Activated T-helper 2 cell treated with anti-CD3 and anti-CD28 coated beads, Interferon-gamma antibody, Interleukin-2, Interleukin-4, amounts not matched to agents 10 μg/mL and 5 μg/mL and 100 μg/mL, durations not matched to agents 14 hours and 24 hours and 36 hours (primary cell): ENCODE measurements around the gene TRIM8. TPM values are rescaled to one million over a fixed set of nuclear protein-coding genes. Genes with fewer than 3 reads are reported as not detected.

Experiments
- DNase-seq: peaks from one replicate; pipeline ENCODE4 v3.0.0; 2021; ENCODE audit warnings: low spot score
- H3K27ac Mint-ChIP-seq: one replicate; pipeline ENCODE4 v1.8.0; 2021; ENCODE audit warnings: mixed read lengths
- H3K27me3 Mint-ChIP-seq: one replicate; pipeline ENCODE4 v1.8.0; 2021; ENCODE audit warnings: low read depth, mixed read lengths
- H3K36me3 Mint-ChIP-seq: one replicate; pipeline ENCODE4 v1.8.0; 2021; ENCODE audit warnings: low read depth, mixed read lengths
- H3K4me1 Mint-ChIP-seq: one replicate; pipeline ENCODE4 v1.8.0; 2021; ENCODE audit warnings: low read depth, mixed read lengths
- H3K4me3 Mint-ChIP-seq: one replicate; pipeline ENCODE4 v1.8.0; 2021; ENCODE audit warnings: low read depth, mild to moderate bottlenecking, moderate library complexity, mixed read lengths
- H3K9me3 Mint-ChIP-seq: one replicate; pipeline ENCODE4 v1.8.0; 2021; ENCODE audit warnings: mixed read lengths
- intact Hi-C: fragments of 100-400 bp; cut with micrococcal nuclease; formaldehyde crosslinking; loops from one replicate; pipeline ENCODE4 v1.15.1; 2023
- total RNA-seq: library from RNA; stranded (reverse); gene quantifications from 2 replicates; pipeline ENCODE4 v1.2.3, GENCODE V29; 2022

The TRIM8 gene
- total RNA-seq, 1 donor from 2014 or later, result 82.9 TPM

- Mint-ChIP-seq H3K27me3 (no peaks in the 10 kb centered on the region), H3K36me3 (peaks cover 73% of the 10 kb centered on the region), H3K4me1 (peaks cover 69% of the 10 kb centered on the region), H3K9me3 (no peaks in the 10 kb centered on the region), H3K4me3 (peak overlapping the region; percentile 27), H3K27ac (peak overlapping the region; percentile 75)
- intact Hi-C loops, result loop anchor here (5.0 to 10.0 kb wide), 3 partner anchors 267 to 835 kb away; partner anchors contain the start of genes CNNM2, OGA and PPRC1
- DNase-seq, result no peak
Measured at GRCh38 chr10:102649797-102650654, 5.7 kb downstream of the TRIM8 start.

DNA sequence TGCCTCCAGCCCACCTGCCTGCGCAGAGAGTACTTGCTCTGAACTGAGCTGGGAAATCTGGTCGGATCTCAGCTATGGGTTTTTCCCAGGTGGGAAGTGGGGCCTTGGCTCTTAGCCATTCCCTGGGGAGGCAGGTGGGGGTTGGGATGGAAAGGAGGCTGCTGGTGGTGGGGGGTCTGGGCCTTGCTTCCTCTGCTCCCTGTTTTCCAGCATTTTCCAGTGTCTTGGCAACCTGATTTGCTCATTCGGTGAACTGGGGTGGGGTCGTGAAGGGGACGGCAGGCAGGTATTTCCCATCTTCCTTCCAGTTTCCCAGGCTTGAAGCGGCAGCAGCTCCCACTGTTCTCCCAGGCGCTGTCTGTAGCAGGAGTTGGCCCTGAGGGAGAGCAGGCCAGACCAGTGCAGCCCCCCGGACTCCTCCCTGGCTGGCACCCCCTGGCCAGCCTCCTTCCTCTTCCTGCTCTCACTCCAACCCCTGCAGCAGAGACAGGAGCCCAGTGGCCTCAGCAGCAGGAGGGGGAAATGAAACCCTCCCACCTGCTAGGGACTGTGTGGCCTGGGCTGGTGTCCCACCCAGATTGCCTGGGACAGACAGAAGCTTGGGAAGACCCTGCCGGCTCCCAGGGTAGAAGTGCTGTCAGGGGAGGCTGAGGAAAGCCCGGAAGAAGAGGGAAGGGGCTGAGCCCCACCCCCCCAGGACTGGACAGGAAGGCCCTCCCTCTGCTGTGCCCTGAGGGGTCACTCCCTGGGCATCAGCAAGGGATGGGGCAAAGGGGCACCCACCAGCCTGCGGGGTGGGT is 6.6 kb downstream of the TRIM8 start:
- Mint-ChIP-seq H3K27me3 (no peaks in the 10 kb centered on the region), H3K9me3 (no peaks in the 10 kb centered on the region), H3K4me1 (peaks cover 70% of the 10 kb centered on the region), H3K36me3 (peaks cover 73% of the 10 kb centered on the region), H3K27ac (peak overlapping the region; percentile 75), H3K4me3 (peak overlapping the region; percentile 63)
- intact Hi-C loops, result no loop called here
- no peak for DNase-seq

DNA sequence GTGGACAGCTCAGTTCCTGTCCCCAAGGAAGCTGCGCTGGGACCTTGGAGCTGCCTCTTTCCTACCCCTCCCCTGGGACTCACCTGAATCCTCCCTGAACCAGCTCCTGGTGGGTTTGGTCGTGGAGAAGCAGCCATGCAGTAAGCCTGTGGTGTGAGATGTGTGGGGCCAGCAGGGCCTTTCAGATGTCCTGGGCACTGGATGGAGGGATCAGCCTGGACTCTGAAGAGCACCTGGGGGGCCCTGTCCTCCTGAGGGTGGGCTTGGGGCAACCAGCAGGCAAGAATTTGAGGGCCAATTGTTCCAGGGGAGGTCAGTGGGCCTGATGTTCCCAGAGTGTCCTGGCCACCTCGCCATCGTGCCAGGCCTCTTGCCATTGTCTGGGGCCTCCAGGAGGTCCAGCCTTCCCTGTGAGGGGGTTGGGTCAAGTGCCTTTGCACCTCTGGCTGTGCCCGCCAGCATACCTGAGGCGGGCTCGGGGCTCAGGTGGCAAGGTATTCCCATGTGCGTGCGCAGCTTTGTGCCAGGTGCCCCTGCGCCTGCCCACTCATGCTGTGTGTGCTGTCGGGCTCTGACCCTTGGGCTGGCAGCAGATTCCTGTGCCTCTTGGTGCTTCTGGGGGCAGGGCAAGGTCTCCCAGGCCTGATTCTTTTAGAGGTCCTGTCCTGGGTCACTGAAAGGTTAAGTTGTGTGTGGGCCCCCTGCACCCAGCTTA is 7.3 kb downstream of the TRIM8 start:
- H3K27ac Mint-ChIP-seq, result peak overlapping the region; percentile 75
- no peaks in the 10 kb centered on the region for H3K9me3 Mint-ChIP-seq
- no peaks in the 10 kb centered on the region for H3K27me3 Mint-ChIP-seq
- peaks cover 63% of the 10 kb centered on the region for H3K4me1 Mint-ChIP-seq
- intact Hi-C loops, result no loop called here
- H3K4me3 Mint-ChIP-seq, result peak overlapping the region; percentile 63
- DNase-seq, result no peak
- H3K36me3 Mint-ChIP-seq, result peaks cover 73% of the 10 kb centered on the region

DNA sequence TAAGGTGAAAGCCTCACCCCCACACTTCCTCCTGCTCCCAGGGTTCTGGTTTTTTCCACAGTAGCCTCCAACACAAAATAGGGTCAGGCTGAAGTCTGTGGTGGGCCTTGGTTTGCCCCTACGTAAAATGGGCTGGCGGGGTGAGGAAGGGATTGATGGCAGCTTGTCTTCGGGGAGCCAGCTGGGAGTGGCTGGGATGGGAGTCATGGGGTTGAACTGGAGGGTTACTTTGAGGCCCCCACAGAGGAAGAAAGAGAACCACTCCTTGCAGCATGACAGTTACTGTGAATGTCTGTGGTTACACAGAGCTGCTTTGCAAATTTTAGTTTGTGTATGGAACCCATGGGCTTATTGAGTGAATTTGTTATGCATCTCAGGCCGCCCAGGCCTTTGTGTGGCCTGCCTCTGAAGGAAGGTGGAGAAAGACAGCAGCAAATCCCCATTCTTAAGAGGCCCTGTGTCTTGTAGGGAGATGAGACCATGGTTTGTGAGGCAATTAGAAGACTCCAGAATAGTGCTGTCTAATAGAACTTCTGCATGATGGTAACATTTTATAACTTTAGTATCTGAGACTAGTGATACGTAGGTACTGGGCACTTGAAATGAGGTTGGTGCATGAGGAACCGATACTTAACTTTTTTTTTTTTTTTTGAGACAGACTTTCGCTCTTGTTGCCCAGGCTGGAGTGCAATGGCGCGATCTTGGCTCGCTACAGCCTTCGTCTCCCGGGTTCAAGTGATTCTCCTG is 8.1 kb downstream of the TRIM8 start:
- peak overlapping the region; percentile 75 for H3K27ac Mint-ChIP-seq
- H3K27me3 Mint-ChIP-seq, result no peaks in the 10 kb centered on the region
- no peaks in the 10 kb centered on the region for H3K9me3 Mint-ChIP-seq
- intact Hi-C loops, result no loop called here
- H3K4me1 Mint-ChIP-seq, result peaks cover 57% of the 10 kb centered on the region
- H3K36me3 Mint-ChIP-seq, result peaks cover 72% of the 10 kb centered on the region
- no peak for DNase-seq
- peak overlapping the region; percentile 63 for H3K4me3 Mint-ChIP-seq

- intact Hi-C loops, result no loop called here
- peaks cover 70% of the 10 kb centered on the region for H3K36me3 Mint-ChIP-seq
- H3K9me3 Mint-ChIP-seq, result no peaks in the 10 kb centered on the region
Measured at GRCh38 chr10:102653060-102653459, 8.8 kb downstream of the TRIM8 start.

DNA sequence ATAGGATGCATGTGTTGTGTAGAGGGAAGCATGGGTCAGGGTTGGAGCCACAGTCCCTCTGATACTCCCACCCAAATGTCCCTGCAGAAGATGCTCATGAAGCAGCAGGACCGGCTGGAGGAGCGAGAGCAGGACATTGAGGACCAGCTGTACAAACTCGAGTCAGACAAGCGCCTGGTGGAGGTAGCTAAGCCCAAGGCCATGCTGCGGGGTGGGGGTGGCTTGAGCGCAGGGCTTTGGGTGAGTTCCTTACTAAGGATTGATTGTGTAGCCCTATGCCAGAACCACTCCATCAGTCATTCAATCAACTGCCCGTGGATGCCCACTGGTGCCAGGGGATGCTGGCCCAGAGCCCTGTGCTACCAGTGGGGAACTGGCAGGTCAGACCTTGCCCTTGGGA is 10.3 kb downstream of the TRIM8 start:
- intact Hi-C loops, result no loop called here
- DNase-seq, result no peak
- H3K9me3 Mint-ChIP-seq, result no peaks in the 10 kb centered on the region
- H3K27ac Mint-ChIP-seq, result no peak overlapping the region
- H3K4me1 Mint-ChIP-seq, result peaks cover 46% of the 10 kb centered on the region
- peaks cover 70% of the 10 kb centered on the region for H3K36me3 Mint-ChIP-seq
- no peaks in the 10 kb centered on the region for H3K27me3 Mint-ChIP-seq
- no peak overlapping the region for H3K4me3 Mint-ChIP-seq

More at GRCh38 chr10:102653060-102653459, 8.8 kb downstream of the TRIM8 start:
- Mint-ChIP-seq H3K4me1 (peaks cover 53% of the 10 kb centered on the region), H3K4me3 (no peak overlapping the region), H3K27me3 (no peaks in the 10 kb centered on the region), H3K27ac (peak overlapping the region; percentile 75)
- DNase-seq, result no peak

- H3K4me1 Mint-ChIP-seq, result peaks cover 45% of the 10 kb centered on the region
- H3K27ac Mint-ChIP-seq, result no peak overlapping the region
- intact Hi-C loops, result no loop called here
- peaks cover 70% of the 10 kb centered on the region for H3K36me3 Mint-ChIP-seq
- no peaks in the 10 kb centered on the region for H3K9me3 Mint-ChIP-seq
- no peak for DNase-seq
- no peaks in the 10 kb centered on the region for H3K27me3 Mint-ChIP-seq
- no peak overlapping the region for H3K4me3 Mint-ChIP-seq
Measured at GRCh38 chr10:102654969-102655368, 10.7 kb downstream of the TRIM8 start.

GRCh38 chr10:102656026-102656425 is 11.7 kb downstream of the TRIM8 start:
- intact Hi-C loops, result no loop called here
- Mint-ChIP-seq H3K36me3 (peaks cover 66% of the 10 kb centered on the region), H3K4me1 (peaks cover 46% of the 10 kb centered on the region), H3K27me3 (no peaks in the 10 kb centered on the region), H3K27ac (no peak overlapping the region), H3K9me3 (no peaks in the 10 kb centered on the region), H3K4me3 (no peak overlapping the region)
- DNase-seq, result no peak

DNA sequence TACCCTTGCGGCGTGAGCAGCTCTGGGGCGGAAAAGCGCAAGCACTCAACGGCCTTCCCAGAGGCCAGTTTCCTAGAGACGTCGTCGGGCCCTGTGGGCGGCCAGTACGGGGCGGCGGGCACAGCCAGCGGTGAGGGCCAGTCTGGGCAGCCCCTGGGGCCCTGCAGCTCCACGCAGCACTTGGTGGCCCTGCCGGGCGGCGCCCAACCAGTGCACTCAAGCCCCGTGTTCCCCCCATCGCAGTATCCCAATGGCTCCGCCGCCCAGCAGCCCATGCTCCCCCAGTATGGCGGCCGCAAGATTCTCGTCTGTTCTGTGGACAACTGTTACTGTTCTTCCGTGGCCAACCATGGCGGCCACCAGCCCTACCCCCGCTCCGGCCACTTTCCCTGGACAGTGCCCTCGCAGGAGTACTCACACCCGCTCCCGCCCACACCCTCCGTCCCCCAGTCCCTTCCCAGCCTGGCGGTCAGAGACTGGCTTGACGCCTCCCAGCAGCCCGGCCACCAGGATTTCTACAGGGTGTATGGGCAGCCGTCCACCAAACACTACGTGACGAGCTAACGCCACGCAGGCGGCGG is 12.6 kb downstream of the TRIM8 start:
- Mint-ChIP-seq H3K9me3 (no peaks in the 10 kb centered on the region), H3K27me3 (no peaks in the 10 kb centered on the region), H3K4me3 (no peak overlapping the region), H3K27ac (no peak overlapping the region), H3K36me3 (peaks cover 63% of the 10 kb centered on the region), H3K4me1 (peaks cover 49% of the 10 kb centered on the region)
- intact Hi-C loops, result no loop called here
- DNase-seq, result no peak

DNA sequence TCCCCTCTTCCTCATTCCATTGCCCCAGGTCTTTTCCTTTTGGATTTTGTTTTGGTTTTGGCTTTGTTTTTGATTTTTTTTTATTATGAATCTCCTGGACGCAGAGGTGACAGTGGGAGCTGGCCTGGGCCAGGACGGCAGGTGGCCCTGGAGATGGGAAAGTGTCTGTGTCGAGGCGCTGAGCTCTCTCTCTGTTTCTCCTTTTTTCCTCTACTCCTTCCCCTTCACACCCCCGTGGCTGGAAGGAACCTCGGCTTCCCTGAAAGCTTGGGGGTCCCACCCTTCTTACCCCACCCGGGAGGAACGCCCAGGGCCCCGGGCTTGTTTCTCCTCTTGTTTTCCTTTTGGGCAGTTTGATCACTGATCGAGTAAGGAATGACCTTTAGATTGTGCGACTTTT is 13.2 kb downstream of the TRIM8 start:
- H3K9me3 Mint-ChIP-seq, result no peaks in the 10 kb centered on the region
- no peak for DNase-seq
- no peak overlapping the region for H3K4me3 Mint-ChIP-seq
- H3K36me3 Mint-ChIP-seq, result peaks cover 58% of the 10 kb centered on the region
- H3K4me1 Mint-ChIP-seq, result peaks cover 45% of the 10 kb centered on the region
- intact Hi-C loops, result no loop called here
- H3K27me3 Mint-ChIP-seq, result no peaks in the 10 kb centered on the region
- no peak overlapping the region for H3K27ac Mint-ChIP-seq

DNA sequence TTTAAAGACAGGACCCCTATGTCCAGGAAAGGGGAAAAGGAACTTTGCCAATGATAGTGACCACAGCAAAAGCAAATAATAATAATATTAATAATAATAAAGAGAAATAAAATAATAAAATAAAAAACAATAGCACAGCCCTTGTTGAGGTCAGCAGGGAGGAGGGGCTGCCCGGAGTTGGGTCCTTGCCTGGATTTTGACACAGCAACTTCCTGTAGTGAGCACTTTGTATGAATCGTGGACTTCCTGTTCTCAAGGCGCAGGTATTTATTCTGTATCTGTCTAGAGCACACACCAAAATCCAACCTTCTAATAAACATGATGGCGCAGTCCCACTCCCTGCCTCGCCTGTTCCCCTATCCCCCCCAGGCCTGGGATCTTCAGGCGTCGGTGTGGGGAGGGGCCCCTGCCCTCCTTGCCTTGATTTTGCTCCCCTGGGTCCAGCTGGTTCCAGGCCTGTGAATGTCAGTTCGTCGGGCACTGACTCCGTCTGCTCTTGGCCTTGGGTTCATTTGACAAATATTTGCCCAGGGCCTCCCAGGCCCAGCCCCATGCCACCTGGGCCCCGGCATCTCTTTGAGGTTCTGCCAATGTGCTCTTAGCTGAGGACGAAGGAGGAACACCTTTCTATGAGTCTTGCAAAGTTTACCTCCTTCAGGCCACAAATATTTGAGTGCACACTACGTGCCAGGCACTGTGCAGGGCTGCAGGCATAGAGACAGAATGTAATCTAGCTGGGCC is 13.9 kb downstream of the TRIM8 start:
- intact Hi-C loops, result no loop called here
- Mint-ChIP-seq H3K27me3 (no peaks in the 10 kb centered on the region), H3K36me3 (peaks cover 51% of the 10 kb centered on the region), H3K4me3 (no peak overlapping the region), H3K27ac (peak overlapping the region; percentile 57), H3K4me1 (peaks cover 39% of the 10 kb centered on the region), H3K9me3 (no peaks in the 10 kb centered on the region)
- no peak for DNase-seq
